ENCODE data around the gene STS.

The STS gene

DNA sequence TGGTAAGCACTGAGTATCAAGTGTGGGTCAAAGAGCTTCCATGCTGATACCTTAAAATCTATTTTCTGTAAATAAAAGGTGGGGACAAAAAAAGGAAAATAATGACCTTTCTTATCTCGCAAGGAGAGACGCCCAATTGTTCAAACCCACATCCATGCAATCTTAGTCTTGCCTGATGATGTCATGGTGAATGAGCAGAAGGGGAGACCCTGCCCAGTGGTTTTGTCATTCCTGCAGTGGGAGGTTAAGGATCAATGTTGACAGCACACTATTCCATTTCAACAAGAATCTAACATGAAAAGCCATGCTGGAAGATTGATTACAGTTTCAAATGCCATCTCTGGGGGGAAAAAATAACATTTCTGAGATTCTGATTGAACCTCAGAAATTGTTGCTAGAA, 41.2 kb downstream of the STS start:
- no peak for DNase-seq (ENCODE audit: low spot score)

DNA sequence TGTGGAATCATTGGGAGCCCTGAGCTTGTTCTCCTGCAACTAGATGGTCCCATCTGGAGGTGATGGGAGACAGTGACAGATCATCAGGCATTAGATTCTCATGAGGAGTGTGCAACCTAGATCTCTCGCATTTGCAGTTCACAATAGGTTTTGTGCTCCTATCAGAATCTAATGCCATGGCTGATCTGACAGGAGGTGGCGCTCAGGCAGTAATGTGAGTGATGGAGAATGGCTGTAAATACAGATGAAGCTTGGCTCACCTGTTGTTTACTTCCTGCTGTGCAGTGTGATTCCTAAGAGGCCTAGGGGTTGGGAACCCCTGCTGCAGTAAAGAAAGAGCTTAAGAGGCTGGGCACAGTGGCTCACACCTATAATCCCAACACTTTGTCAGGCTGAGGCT, 42.6 kb downstream of the STS start:
- no peak for DNase-seq (ENCODE audit: low spot score)

DNA sequence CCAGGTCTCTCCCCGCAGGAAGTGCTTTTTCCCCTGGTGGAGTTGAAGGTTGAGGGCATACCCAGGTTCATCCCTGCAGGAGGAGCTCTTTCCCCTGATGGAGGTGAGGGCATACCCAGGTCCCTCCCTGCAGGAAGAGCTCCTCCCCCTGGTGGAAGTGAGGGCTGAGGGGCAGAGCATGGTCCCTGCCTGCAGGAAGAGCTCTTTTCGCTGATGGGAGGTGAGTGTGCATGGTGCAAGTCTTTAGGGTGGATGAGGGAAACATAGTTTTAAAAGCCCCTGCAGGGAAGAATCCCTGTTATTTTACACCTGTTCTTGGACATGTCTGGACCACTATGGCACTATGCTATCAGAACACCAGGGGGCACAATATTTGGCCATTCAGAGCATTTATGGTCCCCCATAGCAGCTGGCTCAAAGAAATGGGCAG, 44.2 kb downstream of the STS start:
- no peak for DNase-seq (ENCODE audit: low spot score)

DNA sequence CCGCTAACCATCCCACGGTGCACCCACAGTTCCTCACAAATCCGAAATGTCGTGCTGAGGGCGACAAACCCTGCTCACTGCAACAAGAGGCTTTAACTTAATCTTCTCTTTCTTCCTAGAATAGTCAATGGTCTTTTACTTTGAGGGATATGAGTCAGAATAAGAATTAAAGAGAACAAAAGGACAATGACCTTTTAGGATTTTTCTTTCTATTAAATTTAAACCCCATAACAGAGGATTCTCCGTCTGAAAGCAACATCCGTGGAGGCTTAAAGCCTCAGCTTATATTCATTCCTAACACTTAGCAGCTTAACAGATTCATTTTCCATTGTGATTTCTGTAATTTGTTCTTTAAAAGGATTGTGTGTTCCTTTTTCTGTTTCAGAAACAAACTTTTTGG, 45.4 kb downstream of the STS start:
- no peak for DNase-seq (ENCODE audit: low spot score)

DNA sequence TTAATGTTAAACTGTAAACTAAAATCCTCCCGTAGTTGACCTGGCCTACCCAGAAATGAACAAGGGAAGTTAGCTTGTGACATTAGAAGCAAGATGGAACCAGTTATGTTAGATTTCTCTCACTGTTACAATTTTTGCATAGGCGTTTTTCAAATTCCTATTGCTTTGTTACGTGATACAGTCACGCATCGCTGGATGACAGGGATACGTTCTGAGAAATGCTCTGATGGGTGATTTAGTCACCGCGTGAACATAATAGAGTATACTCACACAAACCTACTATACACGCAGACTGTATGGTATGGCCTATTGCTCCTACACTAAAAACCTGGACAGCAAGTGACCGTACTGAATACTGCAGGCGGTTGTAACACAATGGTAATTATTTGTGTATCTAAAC, 47.1 kb downstream of the STS start:
- DNase-seq (ENCODE audit: low spot score) = no peak
